ENCODE measurements around the gene DNASE1.
A peak's percentile ranks its signal among the peaks of the same experiment; 100 is the strongest.

The DNASE1 gene

DNA sequence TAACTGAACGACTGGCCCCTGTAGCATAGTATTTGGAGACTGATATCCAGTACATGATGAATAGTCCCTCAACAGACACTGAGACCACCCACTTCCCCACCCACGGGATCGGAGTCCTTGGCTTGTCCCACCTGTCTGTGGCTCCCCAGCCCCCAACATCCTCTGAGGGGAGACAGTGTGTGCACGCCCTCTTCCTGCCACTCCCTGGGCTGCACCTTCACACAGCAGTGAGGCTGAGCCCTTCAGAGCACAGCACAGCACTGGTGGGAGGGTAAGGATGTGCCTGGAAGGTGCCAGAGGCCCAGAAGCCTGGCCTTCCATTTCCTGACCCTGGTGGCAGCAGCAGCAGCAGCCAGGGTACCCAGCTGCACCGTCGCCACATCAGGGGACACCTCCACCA, 11.0 kb downstream of the DNASE1 start:
- DNase-seq = no peak

DNA sequence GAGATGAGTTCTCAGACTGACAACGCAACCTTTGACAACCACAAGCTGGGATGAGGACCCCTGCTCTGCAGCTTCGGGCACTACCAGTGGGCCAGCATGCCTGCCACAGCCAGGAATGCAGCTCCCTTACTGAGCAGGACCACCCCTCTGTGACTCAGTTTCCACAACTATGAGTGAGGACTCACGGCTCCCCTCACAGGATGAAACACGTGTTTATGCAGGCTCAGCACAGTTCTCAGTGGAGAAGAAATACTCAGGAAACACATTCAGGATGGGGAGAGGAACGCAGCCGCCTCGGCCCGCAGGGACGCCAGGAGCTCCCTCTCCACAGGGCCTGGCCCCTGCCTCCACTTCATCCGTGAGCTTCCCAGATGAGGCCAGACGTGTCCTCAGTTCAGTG, 14.1 kb downstream of the DNASE1 start:
- DNase-seq = no peak

DNA sequence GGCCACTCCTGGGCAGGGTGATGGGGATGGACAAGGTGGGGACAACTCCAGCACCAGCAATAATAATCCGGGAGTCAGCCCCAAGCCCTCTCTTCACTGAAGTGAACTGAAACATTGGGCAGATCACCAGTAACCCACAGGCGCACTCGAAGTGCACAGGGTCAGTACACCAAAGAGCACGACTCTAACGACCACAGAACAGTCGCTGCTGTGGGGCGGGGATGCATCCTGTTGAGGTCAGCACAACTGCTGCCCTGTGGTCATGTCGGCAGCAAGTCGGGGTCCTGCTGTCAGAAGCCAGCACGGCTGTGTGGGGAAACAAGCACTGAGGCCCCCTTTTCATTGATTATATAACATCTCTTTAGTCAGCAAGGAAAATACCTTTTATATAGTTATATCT, 14.6 kb downstream of the DNASE1 start:
- DNase-seq = no peak

DNA sequence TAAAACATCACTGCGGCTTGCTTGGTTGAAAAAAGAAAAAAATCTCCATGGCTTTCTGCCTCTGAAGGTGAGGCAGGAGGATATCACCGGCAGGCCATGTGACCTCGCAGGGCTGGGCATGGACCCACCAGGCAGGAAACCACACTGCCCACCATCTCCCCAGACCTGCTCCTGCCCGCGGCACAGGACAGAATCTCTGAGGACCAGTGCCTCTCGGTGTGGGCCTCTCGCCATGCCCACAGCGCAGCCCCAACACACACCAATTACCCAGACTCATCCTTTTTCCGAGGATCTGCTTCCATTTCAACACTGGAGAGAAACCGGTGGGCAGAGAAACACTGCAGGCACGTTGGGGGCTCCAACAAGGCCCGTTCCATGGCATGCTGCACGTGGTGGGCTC, 16.2 kb downstream of the DNASE1 start:
- no peak for DNase-seq

DNA sequence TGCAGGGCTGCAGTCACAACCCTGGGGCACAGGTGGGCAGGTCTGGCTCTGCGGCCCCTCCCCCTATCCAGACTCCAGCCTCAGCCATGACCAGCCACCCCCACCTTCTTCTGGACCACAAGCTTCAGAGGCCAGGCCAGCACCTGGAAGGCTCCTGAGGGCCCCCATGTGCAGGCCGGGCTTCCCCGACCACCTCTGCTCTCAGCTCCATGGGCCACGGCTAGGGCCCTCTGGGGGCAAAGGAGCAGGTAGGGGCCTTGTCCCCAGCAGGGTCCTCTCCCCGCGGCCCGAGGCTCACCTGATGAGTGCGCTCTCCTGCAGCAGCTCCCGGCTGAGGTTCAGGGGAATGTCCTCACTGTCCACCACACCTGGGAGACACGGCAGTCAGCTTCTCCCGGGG, 16.9 kb downstream of the DNASE1 start:
- no peak for DNase-seq

DNA sequence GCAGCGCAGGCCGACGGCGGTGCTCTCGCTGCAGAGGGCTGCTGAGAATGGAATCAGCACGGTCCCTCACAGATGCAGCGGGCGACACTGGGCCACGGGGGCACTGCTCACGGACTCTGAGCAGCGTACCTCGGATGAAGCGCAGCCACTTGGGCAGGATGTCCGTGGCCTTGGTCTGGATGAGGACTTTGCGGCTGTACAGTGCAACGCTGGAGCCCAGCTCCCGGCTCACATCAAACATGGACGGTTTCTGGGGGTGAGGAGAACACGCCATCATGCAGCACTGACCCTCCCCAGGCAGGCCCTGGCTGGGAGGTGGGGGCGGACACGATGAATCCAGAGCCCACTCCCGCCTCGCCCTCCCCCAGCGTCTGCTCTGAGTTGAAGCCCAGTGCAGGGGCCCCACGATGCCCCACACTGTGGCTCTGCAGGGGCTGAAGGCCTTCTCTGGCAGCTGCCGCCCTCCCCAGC, 18.1 kb downstream of the DNASE1 start:
- DNase-seq = no peak

DNA sequence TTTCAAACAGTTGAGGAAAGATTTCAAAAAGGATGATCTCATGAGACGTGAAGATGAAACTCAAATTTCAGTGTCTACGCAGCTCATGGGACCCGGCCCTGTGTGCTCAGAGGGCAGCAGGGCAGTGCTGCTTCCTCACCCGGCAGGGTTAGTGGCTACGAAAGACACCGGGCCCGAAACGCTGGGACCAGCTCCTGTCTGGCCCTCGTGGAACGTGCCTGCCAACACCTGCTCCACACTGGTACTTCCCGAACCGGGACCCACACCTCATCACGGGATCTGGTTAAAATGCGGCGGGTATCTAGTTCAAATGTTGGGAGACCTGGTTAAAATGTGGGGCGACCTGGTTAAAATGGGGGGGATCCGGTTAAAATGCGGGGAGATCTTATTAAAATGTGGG, 18.7 kb downstream of the DNASE1 start:
- no peak for DNase-seq

DNA sequence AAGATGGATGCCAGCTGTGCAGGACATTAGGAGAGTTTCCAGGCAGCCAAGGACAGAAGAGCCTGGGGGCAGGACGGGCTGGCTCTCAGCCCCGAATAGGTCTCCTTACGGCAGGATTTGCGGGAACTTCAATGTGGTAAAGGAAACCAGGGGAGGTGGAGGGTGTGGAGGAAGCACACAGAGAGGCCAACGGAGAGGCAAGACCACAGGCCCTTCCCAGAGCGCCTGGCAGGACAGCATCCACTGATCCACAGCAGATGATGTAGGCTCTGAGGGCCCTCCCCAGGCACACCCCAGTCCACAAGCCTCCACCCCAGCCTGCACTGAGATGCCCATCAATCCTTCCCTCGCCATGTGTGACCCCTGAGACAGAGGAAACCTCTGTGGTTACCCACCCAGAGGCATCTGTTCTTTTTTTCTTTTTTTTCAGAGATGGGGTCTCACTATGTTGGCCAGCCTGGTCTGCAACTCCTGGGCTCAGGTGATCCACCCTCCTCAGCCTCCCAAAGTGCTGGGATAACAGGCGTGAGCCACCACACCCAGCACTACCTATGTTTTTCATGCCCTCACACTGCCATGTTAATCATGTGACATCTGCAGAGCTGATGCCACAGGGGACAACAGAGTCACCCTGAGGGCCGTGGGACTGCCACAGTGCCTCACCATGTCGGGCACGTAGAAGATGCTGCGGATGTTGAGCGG, 19.3 kb downstream of the DNASE1 start:
- no peak for DNase-seq

DNA sequence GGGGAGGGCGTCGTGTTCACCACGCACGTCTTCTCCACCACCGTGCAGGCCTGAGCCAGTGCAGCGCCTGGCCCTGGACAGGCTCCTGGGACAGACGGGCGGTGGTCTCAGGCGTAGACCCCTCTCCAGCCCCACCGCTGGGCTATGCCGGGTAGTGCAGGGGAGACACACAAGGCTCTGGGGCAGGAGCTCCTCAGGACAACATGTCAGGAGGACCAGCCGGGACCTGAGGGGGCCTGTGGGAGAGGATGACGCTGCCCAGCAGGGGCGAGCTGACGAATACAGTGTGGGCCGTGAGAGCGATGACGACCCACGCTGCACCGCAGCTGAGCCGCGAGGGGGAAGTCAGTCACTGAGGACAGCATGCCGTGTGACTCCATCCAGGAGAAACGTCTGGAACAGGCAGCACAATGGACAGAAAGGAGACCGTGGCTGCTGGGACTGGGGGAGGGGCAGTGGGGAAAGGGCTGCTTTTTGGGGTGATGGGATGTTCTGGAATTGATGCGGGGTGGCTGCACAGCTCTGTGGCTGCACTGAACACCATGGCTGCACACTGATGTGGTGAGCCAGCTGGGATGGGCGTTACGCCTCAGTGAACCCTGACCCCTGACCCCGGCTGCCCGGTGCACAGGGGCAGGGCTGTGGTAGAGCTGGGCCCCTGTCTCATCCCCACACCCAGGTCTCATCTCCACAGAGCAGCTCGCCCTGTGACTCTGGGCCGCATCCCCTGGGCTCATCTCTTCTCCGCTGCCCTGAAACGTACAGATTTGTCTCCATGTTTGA, 20.2 kb downstream of the DNASE1 start:
- no peak for DNase-seq

DNA sequence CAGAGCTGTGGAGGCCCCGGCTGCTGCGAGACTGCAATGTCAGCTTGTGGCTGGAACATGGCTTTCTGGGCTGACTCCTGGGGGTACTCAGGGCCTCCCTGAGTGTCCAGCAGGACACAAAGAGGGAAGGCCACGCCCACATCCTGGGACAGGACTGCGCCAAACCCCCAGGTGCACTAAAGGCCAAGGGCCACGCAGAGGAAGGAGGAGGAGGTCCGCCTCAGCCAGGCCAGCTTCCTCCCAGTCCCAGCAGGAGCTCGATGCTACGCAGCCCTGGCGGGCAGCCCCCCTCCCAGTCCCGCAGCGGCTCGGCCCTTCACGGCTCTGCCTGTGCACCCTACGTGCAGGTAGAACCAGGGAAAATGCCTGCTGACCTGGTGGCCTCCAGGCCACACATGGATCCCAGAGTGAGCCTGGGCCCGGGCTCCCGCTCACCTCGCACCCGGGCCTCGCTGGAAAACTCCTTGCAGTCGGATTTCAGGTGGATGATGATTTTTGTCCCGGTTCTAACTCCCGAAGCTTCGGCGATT, 21.2 kb downstream of the DNASE1 start:
- no peak for DNase-seq

DNA sequence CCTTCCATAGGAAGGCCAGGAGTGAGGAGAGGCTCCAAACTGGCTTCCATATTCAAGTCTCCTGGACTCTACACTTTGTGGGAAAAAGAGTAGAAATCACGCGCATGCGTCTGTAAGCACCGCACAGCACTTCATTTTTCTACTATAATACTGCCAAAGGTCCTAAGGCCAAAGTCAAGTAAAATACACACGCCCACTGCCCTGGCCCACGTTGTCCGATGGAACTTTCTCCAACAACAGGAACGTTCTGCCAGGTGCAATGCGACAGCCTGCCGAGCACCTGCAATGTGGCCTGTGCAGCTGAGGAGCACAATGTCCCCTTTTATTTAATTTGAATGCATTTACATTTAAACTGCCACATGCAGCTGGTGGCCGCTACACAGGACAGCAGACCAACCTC, 23.5 kb downstream of the DNASE1 start:
- no peak for DNase-seq

DNA sequence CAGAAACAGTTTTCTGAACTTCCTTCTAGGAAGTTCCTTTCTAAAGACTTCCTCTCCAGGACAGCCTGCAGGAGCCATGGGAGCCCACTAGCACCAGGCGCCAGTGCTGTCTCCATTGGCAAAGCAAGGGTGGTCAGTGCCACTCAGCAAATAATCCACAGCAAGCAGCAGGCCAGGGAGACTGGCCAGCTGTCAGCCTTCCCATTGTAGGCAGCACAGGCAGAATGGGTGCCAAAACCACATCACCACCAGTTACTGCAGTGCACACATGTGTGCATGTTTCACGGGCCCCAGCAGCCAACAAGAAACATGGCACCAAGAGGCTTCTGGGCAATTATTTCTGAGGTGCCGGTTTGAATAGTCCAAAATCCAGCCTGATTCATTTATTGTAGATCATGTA, 26.7 kb downstream of the DNASE1 start:
- DNase-seq = peak in 1 of 2 donors; percentile 7

DNA sequence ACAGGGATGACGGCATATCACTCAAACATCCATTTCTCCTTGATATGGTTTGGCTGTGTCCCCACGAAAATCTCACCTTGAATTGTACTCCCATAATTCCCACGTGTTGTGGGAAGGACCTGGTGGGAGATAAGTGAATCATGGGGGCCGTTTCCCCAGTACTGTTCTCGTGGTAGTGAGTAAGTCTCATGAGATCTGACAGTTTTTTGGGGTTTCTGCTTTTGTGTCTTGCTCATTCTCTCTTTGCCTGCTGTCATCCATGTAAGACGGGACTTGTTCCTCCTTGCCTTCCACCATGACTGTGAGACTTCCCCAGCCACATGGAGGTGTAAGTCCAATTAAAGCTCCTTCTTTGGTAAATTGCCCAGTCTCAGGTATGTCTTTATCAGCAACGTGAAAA, 32.5 kb downstream of the DNASE1 start:
- DNase-seq = no peak

DNA sequence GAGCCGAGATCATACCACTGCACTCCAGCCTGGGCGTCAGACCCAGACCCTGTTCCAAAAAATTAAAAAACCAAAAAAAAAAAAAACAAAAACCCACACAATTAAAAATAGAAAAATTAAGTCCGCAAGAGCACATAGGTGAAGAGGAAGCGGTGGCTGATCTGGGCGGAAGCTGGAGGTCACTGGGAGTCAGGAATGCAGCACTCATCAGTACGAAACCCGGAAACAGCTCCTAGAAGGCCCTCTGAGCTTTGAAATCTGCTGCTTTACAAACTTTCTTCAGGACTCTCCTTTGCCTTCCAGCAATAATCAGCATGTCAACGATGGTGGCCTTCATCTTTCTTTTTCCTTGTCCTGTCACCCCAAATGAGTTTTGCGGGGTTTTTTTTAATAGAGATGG, 33.3 kb downstream of the DNASE1 start:
- no peak for DNase-seq

DNA sequence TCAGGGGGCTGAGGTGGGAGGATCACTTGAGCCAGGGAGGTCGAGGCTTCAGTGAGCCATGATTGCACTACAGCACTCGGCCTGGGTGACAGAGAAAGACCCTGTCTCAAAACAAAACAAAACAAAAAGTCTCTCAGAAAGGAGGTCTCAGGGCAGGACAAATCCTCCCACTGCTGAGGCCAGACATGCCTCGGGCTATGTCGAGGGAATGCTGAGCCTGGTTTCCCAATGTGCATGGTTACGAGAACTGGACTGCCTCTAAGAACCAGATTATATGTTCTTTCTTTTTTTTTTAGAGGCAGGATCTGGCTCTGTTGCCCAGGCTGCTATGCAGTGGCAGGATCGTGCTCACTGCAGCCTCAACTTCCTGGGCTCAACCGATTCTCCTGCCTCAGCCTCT, 35.2 kb downstream of the DNASE1 start:
- DNase-seq = no peak

DNA sequence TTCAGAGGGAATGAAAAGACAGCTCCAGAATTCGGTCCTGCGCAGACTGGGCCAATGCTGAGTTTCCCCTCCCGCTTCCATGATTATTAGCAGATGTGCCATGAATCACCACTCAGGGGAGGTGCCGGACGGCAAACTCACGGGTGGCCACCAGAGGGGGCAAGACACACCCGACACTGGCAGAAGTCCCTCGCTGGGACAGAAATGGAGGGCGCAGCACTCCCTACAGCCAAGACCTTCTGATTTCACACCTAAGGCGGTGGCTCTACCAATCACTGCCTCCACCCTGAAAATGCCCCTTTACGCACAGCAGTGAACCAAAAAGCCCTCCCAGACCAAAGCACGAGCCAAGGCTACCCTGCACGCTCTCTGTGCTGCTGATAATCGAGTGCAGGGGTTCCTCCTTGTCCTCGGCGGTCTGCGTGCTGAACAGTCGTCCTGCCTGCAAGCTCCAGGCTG, 36.0 kb downstream of the DNASE1 start:
- DNase-seq = peak; percentile 86 to 88

DNA sequence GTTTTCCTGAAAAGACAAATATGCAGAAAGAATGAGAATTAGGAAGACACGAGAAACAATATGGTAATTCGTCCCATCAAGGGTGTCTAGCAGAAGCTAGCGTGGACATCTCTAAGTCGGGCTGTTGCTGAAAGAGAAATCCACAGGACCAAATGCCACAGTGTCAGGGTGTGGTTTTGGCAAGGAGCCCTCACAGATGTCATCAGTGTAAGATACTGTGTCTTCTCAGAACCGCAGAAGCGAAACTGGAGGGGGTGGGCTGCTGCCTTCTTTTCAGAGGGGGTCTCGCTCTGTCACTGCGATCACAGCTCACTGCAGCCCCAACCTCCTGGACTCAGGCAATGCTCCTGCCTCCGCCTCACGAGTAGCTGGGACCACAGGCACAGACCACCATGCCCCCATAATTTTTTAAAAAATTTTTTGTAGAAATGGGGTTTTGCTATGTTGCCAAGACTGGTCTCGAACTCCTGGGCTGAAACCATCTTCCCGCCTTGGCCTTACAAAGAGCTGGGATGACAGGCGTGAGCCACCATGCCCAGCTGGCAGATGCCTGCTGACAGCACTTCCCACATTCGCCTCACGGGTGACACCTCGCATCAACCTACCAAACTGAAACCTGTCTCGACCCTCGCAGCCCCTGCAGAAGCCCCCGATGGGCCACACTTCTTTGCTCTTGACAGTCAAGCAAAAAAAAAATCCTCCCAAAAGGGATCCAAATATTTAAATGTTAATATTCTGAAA, 36.7 kb downstream of the DNASE1 start:
- DNase-seq = no peak

DNA sequence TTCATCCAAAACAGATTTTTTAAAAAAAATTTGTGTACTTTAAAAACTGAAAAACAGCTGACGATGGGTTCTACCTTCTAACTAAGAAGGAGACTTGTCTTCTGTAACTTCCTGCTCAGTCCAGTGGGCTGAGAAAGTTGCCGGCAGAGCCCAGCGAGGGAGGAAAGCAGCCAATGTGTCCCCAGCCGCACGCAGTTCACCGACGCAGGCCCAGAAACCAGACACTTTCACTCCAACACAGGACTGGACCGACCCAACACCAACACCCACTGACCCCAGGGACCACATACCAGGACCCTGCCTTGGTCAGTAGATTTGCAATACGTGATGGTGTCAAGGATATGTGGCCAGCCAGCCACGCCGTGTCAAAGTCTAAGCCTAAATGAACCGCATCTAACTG, 37.3 kb downstream of the DNASE1 start:
- no peak for DNase-seq

DNA sequence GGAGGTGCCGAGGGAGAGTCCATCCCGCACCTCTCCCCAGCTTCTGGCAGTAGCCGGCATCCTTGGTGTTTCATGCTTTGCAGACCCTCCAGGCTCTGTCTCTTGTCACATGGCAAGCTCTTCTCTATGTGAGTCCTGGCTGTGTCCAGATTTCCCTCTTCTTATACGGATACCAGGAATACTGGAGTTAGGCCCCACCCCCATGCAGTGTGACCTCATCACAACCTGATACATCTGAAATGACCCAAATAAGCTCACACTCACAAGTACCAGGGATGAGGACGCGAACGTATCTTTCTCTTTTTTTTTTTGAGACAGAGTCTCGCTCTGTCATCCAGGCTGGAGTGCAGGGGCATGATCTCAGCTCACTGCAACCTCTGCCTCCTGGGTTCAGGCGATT, 39.6 kb downstream of the DNASE1 start:
- DNase-seq = no peak

DNA sequence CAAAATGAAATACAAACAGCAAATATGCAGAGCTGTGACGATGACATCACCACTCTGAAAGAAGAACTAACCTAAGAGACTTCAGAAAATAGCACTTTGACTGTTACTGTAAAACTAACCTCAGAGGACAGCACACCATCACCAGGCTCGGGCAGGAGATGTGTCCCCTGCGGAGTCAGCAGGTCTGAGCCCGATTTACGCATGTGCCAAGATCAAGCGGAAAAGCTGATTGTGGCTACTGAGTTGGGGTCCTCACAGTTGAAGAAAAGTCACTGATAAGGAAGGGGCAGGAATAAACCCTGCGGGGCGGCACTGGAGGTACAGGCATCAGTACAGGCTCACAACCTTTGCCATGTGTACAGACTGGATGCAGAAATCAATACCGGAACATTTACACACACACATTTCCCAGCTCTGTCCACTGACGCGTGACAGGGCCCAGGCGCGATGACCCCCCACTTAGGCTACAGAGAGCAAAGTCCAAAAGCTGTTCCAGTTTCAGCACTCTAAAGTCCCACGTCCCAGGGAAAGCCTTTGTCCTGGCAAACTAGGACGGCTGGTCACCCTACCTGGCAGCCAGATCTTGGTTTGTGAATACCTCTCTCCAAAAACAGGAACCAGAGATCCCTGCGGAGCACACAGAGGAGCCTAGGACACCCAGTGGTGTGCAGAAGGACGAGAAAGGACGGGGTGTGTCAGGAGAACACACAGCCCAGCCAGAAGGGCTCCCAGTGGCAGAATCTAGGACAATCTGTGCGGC, 41.3 kb downstream of the DNASE1 start:
- no peak for DNase-seq

DNA sequence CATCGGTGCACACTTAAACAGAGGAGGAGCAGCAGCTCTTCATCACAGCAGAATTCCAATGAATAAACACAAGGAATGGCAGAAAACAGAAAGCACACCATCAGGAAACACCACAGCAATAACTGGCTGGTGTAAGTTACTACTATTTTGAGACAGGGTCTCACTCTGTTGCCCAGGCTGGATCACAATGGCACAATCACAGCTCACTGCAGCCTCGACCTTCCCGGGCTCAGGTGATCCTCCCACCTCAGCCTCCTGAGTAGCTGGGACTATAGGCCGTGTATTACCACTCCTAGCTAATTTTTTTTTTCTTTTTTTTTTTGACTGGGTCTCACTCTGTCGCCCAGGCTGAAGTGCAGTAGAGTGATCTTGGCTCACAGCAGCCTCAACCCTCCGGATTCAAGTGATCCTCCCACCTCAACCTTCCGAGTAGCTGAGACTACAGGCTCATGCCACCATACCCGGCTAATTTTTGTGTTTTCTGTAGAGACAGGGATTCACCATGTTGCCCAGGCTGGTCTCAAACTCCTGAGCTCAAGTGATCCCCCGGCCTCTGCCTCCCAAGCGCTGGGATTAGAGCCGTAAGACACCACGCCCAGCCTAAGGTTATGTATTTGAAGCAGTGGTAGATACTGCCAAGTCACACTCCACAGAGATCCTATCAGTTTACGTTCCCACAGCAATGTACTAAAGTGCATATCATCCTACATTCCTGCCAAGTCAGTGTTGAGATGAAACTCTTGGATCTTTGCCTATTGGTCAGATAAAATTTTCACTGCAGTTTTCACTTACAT, 42.1 kb downstream of the DNASE1 start:
- DNase-seq = no peak

DNA sequence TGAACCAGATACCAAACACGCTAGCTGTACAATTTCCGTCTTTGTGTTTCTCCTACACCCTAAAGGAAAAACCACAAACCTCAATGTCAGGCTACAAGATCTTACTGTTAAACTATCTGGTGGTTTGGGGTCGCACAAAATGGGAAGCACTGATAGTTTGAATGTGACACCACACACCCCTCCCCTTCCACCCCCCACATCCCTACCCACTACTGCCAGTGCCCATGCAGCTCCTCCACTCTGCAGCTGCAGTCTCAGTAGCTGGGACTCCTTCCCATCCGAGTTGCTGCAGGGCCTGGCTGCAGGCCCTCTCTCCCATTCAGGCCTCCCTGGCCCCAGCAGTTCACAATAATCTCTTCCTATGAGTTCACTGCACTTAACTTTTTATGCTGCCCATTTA, 44.5 kb downstream of the DNASE1 start:
- DNase-seq = no peak

Data from hippocampal formation (tissue), 2 donors.